DLD1 (cell line): ENCODE data around the gene SLC66A2.
"Not testable (repeated sequence)": the region's sequence is repeated elsewhere in the genome, so short reads cannot be mapped to it uniquely, and the experiment has no call there.

Experiments
- in situ Hi-C: cut with HindIII; loops from 2 replicates; pipeline ENCODE4 v1.10.0; 2017; ENCODE audit warnings: low sequenced_read_pairs

Gene SLC66A2

DNA sequence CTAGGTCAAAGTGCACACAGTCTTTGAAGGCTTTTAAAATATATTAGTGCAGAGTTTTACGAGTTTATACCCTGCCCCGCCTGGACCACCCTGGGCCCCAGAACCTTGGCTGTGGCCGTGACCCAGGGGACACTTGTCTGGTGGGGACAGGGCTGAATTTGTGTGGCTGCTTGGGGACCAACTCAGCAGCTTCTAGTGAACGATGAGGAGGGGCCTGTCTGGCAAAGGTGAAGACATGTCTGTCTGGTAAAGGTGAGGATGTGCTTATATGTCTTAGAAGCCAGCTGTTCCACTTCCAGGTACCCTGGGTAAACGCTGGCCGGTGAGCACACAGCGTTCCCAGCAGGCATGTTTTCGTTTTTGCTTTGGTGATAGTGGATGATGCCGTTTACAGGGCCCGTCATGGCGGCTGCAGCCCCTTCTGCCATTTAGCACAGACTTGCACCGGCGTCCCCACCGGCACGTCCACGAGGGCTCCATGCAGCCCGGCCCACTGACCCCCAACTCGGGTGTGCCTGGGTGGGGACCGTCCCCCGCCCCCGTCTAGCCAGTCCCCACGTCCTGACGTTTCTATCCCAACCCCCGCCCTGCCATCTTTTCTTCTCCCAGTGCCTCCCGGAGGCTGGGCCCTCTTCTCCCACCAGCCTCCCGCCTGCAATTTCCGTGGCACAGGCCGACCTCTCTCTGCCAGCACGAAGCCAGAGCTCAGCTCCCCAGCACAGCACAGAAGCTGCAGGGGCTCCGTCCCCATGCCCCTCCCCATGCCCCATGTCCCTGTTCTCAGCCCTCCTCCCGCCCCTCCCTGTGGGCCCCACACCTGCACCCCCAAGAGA lies 67.8 kb downstream of the SLC66A2 start:
- in situ Hi-C loops = no loop called here

DNA sequence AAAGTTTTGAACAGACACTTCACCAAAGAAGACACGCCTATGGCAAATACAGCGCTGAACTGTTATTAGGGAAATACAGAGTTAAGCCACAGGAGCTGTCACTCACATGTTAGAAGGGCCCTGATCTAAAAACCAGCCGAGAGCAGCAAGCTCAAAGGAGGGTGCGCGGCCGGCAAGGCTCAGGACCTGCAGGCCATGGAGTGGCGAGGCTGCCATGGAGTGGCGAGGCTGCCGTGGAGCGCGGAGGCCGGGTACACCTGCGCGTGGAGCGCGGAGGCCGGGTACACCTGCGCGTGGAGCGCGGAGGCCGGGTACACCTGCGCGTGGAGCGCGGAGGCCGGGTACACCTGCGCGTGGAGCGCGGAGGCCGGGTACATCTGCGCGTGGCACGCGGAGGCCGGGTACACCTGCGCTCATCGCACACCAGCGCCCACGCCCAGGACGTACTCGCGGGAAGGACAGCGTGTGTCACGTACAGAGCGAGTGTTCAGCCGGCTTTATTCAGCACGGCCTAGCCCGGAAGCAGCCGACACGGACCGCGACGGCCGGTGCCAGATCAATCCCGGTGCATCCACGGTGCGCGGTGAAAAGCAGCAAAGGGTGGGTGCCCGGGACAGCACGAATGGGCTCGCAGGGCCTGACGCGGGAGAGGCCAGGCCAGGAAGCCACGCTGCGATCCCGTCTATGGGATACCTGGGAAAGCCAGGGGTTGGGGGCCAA lies 68.8 kb downstream of the SLC66A2 start:
- in situ Hi-C loops = no loop called here

DNA sequence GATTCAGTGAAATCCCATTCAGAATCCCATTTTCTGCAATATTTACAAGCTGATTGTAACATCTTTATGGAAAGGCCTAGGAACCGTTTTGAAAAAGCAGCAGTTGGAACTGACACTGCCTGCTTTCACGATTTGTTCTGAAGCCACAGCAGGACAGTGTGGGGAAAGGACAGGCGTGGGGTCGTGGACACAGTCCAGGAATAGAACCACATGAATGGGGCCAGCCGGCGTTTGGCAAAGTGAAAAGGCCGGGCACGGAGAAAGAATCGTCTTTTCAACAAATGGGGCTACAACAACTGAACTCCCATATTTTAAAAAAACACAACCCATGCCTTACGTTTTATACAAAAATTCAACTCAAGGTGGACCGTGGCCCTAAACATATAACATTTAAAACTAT lies 69.8 kb downstream of the SLC66A2 start:
- in situ Hi-C loops = no loop called here

DNA sequence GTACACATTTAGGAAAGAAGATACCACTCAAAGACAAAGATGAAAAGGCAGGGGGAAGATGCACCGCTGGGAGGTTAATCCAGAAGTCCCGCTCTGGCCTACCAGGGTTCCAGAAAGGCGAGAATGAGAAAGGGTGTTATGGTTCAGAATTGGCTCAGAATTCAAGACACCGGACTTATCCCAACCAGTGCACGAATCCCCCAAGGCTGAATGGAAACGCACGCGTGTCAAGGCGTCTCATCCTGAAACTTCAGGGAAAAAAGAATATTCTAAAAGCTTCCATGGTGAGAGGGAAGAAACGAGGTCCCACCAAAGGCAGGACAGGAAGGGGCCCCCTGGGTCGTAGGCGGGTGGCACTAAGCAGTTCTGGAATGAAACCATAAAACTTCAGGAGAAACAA lies 71.9 kb downstream of the SLC66A2 start:
- in situ Hi-C loops = no loop called here

DNA sequence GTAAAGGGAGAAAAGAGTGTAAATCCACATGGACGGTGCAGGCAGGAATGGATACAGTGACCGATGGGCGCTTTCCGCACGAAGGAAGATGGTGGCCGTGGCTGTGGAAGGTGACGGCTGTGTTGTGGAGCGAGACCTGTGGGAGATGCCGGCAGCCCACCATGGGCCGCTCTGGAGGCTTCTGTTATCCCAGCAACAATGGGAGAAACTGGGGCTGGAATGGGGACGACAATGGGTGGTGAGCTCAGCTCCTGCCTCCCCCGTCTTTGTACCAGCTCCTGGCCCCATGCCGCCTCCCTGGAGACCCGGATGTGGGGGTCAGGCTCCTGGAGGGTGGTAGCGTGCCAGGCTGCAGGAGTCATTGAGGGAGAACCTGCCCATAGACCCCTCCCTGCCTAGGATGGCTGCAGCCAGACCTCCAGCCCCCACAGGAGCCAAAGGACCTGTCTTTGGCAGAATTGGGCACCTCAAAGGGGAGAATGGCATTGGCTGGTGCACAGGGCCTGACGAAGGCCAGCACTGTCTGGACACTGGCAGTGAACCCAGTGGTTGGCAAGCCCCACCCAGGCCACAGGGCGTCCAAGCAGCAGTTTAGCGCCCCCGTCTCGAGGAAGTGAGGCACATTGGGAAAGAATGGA lies 72.6 kb downstream of the SLC66A2 start:
- in situ Hi-C loops = no loop called here

DNA sequence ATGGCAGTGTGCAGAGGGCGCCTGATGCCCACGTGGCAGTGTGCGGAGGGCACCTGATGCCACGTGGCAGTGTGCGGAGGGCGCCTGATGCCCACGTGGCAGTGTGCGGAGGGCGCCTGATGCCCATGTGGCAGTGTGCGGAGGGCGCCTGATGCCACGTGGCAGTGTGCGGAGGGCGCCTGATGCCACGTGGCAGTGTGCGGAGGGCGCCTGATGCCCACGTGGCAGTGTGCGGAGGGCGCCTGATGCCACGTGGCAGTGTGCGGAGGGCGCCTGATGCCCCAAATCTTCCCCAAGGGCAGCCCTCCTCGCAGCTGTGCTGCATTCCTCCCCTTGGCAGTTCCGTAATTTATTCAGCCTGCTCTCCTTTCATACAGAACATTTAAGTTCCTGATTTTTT lies 73.2 kb downstream of the SLC66A2 start:
- in situ Hi-C loops = not testable (repeated sequence)

DNA sequence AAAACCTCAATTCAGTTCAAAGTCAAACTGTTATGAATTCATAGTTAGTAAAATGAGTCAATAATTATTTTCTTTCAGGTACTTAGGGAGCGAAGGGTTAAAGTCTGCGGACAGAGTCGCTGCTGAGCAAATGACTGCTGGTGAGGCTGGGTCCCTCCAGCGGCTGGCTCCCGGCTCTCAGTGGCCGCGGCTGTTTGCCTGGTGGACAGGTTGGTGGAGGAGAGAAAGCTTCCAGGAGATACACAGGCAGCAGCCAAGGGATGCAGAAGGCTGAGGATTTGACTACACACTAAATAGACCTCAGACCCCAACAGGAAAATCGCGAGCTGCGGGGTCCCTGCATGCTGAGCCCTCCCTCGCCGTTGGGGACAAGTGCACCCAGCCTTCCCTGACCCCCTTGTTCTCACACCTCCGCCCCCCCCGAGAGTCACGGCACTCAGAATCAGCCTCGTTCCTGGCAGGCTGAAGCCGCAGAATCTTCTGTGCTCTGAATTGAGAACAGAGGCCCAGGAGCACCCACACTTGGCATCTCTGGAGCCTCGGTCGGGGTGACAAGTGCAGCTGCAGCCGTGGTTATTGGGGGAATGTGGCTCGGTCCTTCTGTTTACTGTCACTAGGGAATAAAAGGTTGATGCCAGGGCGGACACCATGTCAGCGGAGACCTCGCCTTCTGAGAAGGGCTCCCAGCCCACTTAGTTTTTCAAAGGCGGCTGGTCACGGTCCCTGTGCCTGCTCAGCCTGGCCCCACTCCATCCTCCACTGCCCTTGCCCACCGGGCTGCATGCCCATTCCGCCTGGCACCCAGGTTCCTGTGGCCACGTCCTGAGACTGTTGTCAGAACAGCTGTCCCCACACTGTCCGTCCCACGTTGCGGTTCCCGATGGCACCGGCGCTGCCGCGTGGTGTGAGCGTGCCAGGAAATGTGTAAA lies 74.0 kb downstream of the SLC66A2 start:
- in situ Hi-C loops = no loop called here

DNA sequence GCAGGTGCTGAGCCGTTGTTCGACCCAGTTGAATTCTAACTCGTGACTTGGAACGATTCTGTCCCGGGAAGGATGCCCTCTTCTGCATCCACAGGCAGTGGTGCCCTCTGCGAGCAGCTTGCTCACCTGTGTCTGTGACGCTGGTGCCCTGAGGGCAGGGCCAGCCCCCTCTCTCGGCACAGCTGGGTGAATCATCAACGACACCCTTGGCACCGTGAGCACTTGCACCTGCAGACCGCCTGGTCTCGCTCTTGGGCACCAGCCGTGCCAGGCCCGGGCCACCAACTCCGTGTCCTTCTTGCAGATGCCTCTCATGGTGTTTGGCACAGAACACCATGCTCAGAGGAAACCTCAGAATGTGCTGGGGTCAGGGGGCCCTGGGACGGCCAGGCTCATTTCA lies 75.0 kb downstream of the SLC66A2 start:
- in situ Hi-C loops = no loop called here

DNA sequence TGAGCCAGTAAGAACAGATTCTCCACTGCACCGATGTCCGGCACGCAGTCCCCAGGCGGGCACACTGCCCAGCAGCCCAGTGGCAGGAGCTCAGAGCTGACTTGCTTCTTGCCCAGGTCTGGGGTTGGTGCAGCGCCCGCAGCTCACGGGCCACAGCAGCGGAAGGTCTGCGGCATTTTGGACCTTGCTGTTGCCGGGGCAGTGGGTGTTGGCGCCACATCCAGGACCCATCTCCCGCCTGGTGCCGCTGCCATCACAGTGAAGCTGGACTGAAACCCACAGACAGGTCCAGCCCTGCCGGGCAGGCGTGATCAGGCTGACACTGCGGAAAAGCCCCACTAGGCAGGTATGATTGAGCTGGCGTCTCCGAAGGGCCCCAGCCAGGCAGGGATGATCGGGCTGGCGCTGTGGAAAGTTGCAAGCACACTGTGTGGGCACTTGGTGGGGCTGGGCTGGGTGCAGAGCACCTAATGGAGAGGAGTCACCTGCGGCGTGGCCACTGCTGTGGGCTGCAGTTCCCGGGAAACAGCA lies 75.5 kb downstream of the SLC66A2 start:
- in situ Hi-C loops = no loop called here

DNA sequence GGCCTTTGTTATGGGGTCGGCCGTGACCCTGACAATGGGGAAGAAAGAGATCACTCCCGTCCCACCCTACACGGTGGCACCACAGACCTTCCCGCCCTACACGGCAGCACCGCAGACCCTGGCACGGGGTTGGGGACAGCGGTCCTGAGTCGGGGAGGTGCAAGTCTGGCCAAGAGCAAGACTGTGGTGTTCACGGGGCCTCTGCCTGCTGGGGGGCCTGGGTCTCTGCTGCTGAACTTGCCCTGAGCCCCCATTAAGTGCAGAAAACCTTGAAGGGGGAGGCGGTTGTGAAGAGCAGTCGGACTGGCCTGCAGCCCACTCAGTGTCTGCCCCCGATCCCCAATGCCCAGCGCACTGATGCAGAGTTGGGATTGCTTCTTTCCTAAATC lies 75.9 kb downstream of the SLC66A2 start:
- in situ Hi-C loops = no loop called here

DNA sequence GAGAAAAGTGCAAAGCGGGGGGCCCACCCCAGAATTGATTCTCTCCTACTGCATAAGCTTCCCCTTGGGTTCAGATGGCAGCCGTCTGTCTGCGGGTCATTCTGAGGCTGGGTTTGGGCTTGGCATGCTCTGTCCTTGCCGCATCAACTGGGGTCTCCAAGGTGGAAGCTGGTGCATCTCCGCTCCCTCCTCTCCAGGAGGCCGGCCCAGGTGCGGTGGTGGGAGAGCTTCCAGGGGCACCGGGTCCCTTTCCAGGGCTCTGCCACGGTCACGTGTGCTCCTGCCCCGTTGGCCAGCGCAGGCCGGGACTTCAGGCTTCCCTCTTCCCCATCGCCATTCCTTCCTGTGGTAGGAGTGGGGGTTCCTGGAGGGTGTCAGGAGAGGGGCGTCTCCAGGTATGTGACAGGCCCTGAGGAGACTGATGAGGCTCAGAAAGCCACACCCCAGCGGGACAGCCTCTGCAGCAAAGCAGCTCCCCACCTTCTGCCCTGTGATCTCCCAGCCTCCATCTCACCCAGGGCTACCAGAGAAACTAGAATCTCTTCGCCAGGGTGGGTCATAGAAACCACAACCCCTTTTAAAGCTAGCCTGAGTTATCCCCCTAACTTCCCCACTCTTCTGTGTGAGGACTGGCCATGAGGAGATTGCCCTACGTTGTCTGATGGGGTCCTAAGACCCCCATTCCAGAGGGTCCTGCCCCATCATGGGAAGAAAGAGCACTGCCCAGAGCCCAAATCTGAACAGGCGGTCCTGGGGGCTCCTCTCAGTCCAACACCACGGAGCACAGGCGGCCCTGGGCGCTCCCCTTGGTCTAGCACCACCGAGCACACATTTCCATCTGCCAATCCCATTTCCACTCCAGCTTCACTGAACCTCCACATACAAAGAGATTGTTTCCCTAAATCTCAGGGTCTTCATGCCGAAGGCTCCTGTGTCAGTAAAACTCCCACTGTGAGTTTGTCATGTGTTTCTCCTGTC lies 76.6 kb downstream of the SLC66A2 start:
- in situ Hi-C loops = no loop called here

DNA sequence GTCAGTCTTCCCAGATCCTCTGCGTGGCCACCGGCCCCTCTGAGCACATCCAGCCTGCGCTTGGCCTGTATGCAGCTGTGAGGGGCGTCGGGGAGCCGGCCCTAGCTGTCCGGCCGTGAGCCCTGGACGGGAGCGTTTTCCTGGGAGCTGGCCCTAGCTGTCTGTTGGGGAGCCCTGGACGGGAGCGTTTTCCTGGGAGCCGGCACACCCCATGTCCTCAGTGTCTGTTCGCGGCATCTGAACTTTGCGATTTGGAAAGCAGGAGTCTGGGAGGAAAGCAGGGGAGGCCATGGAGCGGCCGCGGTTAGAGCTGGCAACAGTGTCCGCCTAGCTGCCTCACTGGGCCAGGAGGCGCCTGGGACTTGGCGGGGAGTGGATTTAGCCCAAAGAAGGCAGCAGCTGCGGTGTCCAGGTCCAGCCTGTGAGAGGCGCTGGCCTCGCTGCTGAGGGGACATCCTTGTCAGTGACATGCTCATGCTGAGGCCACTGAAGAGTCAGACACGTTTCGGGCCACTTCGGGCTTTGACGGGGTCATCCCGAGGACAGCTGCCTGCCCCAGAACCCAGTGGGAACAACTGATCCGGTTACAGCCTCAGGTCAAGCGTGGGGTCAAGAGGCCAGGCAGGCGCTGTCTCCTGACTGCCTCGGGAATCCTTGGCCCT lies 77.9 kb downstream of the SLC66A2 start:
- in situ Hi-C loops = no loop called here

DNA sequence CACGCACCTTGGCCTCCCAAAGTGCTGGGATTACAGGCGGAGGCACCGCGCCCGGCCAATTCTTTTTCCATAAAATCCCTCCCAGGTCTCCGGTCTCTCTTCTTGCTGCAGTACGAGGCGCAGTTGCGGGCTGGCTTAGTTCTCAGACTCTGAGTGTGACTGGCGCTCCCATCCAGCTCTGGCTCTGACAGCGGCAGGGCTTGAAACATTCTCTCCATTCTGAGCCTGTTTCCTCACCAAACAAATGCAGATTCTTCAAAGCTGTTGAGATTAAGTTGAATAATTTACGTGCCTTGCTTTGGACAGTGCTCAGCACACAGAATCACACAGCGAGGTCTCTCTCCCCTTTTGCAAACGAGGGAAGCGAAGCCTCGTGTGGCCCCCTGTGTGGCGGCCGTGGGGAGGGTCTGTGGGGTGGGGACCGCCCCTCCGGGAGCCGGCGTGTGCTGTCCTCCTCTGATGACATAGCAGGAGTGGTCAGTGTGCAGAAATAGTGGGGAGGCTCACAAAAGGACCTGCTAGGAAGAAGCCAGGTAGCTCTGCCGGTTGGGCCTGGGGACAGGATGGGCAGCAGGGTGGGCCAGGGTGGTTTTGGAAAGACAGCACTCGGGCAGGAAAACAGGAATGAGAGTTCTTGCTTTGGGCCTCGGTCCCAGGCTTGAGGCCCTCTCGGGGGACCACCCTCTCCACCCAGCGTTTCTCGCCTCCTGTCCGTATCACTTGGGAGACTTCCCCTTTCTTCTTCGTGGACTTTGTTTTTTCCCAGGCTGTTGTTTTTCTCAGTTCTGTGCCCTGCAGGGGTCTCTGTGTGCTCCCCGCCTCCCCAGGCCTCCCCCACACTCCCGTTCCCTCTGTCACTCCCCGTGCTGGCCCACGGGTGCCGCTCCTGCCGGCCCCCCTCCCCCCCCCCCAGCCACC lies 78.7 kb downstream of the SLC66A2 start:
- in situ Hi-C loops = no loop called here

DNA sequence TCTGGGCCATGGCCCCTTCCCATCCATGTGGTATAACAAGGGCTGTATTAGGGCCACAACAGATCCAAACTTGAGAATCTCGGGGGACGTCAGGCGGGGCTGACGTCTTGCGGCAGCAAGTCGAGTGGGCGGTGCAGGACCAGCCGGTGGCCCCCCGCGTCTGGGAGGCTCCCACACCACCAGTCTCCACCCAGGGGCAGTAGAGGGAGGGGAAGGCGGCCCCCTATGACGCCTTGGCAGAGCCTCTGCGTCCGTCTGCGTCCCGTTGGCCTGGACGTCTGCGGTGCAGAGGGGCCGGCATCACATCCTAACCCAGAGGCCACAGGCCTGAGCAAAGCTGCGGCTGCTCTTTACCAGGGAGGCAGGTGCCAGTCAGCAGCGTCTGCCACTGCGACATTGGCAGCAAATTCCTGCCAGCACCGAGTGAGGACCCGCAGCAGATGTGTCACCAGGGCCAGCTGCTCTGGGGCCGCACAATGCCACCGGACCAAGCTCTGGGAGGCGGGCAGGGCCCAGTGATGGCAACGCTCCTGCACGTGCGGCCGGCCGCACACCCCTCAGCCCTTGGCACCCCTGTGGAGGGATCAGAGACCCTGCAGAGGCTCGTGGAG lies 79.9 kb downstream of the SLC66A2 start:
- in situ Hi-C loops = no loop called here

DNA sequence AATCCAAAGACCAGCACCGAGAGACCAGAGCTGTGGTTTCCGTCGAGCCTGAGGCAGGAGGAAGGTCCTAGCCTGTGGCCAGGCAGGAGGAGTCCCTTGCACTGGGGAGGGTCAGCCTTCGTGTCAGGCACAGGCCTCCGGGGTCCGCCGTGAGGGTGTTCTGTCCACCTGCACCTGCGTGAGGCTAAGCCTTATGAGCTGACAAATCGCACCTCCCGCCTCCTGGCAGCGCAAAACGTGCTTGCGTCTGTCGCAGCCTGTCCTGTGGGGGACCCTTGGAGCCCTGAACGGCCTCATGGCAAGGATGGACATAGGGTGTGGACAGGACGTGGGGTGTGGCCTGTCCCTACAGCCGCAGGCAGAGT lies 80.4 kb downstream of the SLC66A2 start:
- in situ Hi-C loops = no loop called here

DNA sequence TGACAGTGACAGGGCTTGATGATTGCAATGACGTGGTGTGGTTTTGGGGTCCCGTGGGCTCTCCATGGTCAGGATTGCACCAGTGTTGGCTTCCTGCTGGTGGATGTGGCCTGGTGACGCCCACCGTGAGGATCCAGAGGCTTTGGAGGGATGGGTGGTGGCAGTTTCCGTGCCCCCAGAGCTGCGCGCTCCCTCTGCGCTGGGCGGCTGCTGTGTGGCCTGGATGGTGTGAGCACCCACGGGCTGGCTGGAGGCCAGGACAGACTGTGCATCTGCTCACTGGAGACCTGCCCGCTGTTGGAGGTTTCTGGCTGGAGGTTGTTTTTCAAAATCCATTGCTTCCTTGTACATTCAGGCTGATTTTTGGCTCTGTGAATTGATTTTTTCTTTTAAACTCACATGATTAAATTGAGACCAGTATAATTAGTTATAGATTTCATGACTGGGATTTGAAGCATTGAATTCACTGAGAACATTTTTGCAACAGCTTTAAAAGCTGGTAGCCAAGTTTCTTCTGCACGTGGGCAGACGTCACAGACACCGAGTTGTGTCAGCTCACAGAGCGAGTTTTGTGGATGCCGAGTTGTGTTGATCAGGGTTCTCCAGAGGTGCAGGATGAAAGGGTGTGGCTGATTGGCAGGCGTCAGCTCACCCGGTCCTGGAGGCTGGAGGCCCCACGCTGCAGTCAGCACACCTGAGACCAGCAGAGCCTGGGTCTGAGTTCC lies 81.0 kb downstream of the SLC66A2 start:
- in situ Hi-C loops = no loop called here
